Measurements from ENCODE around the gene SCRN3.
A peak's percentile ranks its signal among the peaks of the same experiment; 100 is the strongest.
"Not testable (repeated sequence)": the region's sequence is repeated elsewhere in the genome, so short reads cannot be mapped to it uniquely, and the experiment has no call there.

SCRN3 gene

GRCh38 chr2:174395284-174395968, at the start of gene SCRN3:
SCRN3 (plus strand) TSS chr2:174395730; CDS start chr2:174398284, 2,554 bp downstream.
- DNase-seq, result peak; percentile 73 to 80

GRCh38 chr2:174350018-174350417, 45.5 kb upstream of the SCRN3 start:
- DNase-seq, result no peak

- no peak for DNase-seq
These were observed 44.8 kb upstream of the SCRN3 start for GRCh38 chr2:174350593-174351181.

- no peak for DNase-seq
These were observed 42.5 kb upstream of the SCRN3 start for GRCh38 chr2:174353004-174353403.

GRCh38 chr2:174356347-174356746, 39.2 kb upstream of the SCRN3 start:
- no peak for DNase-seq

GRCh38 chr2:174359663-174360062, 35.9 kb upstream of the SCRN3 start:
- not testable (repeated sequence) for DNase-seq

- DNase-seq, result no peak
These were observed 32.6 kb upstream of the SCRN3 start for GRCh38 chr2:174362949-174363348.

GRCh38 chr2:174363492-174364225, 31.9 kb upstream of the SCRN3 start:
- DNase-seq, result not testable (repeated sequence)

GRCh38 chr2:174364628-174365027, 30.9 kb upstream of the SCRN3 start:
- DNase-seq, result no peak

- DNase-seq, result no peak
These were observed 30.0 kb upstream of the SCRN3 start for GRCh38 chr2:174365571-174365970.

- no peak for DNase-seq
These were observed 26.8 kb upstream of the SCRN3 start for GRCh38 chr2:174368691-174369090.

- no peak for DNase-seq
These were observed 18.6 kb upstream of the SCRN3 start for GRCh38 chr2:174376967-174377366.

- DNase-seq, result peak in 1 of 2 donors; percentile 42
These were observed 11.7 kb upstream of the SCRN3 start for GRCh38 chr2:174383796-174384195.

- no peak for DNase-seq
These were observed 10.3 kb upstream of the SCRN3 start for GRCh38 chr2:174385201-174385600.

GRCh38 chr2:174388706-174389105, 6.8 kb upstream of the SCRN3 start:
- not testable (repeated sequence) for DNase-seq

- no peak for DNase-seq
These were observed 6.0 kb upstream of the SCRN3 start for GRCh38 chr2:174389542-174389941.

GRCh38 chr2:174390303-174390702, 5.2 kb upstream of the SCRN3 start:
- not testable (repeated sequence) for DNase-seq

- DNase-seq, result no peak
These were observed 2.8 kb upstream of the SCRN3 start for GRCh38 chr2:174392706-174393105.

- no peak for DNase-seq
These were observed 570 bp downstream of the SCRN3 start for GRCh38 chr2:174395969-174396630.

GRCh38 chr2:174397773-174398172, 2.2 kb downstream of the SCRN3 start:
- DNase-seq, result no peak

GRCh38 chr2:174399171-174399570, 3.6 kb downstream of the SCRN3 start:
- no peak for DNase-seq

- DNase-seq, result no peak
These were observed 5.3 kb downstream of the SCRN3 start for GRCh38 chr2:174400853-174401252.

GRCh38 chr2:174403628-174404027, 8.1 kb downstream of the SCRN3 start:
- no peak for DNase-seq
